ENCODE measurements around the gene SLC25A19.
"Not testable (repeated sequence)": the region's sequence is repeated elsewhere in the genome, so short reads cannot be mapped to it uniquely, and the experiment has no call there.

SLC25A19 gene

GRCh38 chr17:75266316-75267152 lies 22.7 kb downstream of the SLC25A19 start:
- no peak for DNase-seq

- no peak for DNase-seq
These were observed 23.5 kb downstream of the SLC25A19 start for GRCh38 chr17:75265614-75266315.

GRCh38 chr17:75263055-75263454 lies 26.2 kb downstream of the SLC25A19 start:
- DNase-seq = no peak

GRCh38 chr17:75262112-75262606 lies 27.1 kb downstream of the SLC25A19 start:
- DNase-seq = no peak

- peak; percentile 97 for DNase-seq
These were observed 27.7 kb downstream of the SLC25A19 start, which contains the start of the genes GGA3 and MRPS7 for GRCh38 chr17:75261336-75262111. Gene GGA3 (minus strand): TSS chr17:75261606. CDS start chr17:75261587, 19 bp downstream. Gene MRPS7 (plus strand): TSS chr17:75261879. CDS start chr17:75261901, 22 bp downstream.

GRCh38 chr17:75260641-75261335 lies 28.4 kb downstream of the SLC25A19 start:
- peak; percentile 56 for DNase-seq

GRCh38 chr17:75257228-75257627 lies 32.0 kb downstream of the SLC25A19 start:
- DNase-seq = not testable (repeated sequence)

GRCh38 chr17:75255954-75256698 lies 33.1 kb downstream of the SLC25A19 start:
- not testable (repeated sequence) for DNase-seq

GRCh38 chr17:75252039-75252816 lies 37.0 kb downstream of the SLC25A19 start:
- no peak for DNase-seq

- DNase-seq = peak; percentile 89
These were observed 39.2 kb downstream of the SLC25A19 start for GRCh38 chr17:75250009-75250471.

GRCh38 chr17:75249564-75249963 lies 39.7 kb downstream of the SLC25A19 start:
- DNase-seq = no peak

- DNase-seq = no peak
These were observed 42.8 kb downstream of the SLC25A19 start for GRCh38 chr17:75246404-75246803.

GRCh38 chr17:75245011-75245410 lies 44.2 kb downstream of the SLC25A19 start:
- no peak for DNase-seq

GRCh38 chr17:75244133-75244866 lies 44.9 kb downstream of the SLC25A19 start:
- no peak for DNase-seq

- DNase-seq = peak; percentile 48
These were observed 46.7 kb downstream of the SLC25A19 start for GRCh38 chr17:75242461-75243042.

- no peak for DNase-seq
These were observed 47.2 kb downstream of the SLC25A19 start for GRCh38 chr17:75241996-75242460.

GRCh38 chr17:75241502-75241901 lies 47.7 kb downstream of the SLC25A19 start:
- no peak for DNase-seq

- no peak for DNase-seq
These were observed 48.1 kb downstream of the SLC25A19 start for GRCh38 chr17:75241143-75241430.

- peak; percentile 50 for DNase-seq
These were observed 48.7 kb downstream of the SLC25A19 start for GRCh38 chr17:75240394-75241142.

Data from activated CD4-positive, alpha-beta T cell treated with anti-CD3 and anti-CD28 coated beads, Interleukin-2, Interleukin-6, amounts not matched to agents 100 ng/mL and 50 ng/mL, durations not matched to agents 16 hours and 8 hours (primary cell).